GM21367 (cell line): ENCODE measurements around the gene ANKRD31.
"Not testable (repeated sequence)": the region's sequence is repeated elsewhere in the genome, so short reads cannot be mapped to it uniquely, and the experiment has no call there.

Experiments
- ATAC-seq: cut with Tn5 transposase; IDR thresholded peaks from one replicate; pipeline ENCODE4 v1.9.1; 2021; ENCODE audit not compliant: unreplicated experiment

ANKRD31 gene

GRCh38 chr5:75156585-75156984 lies 80.1 kb downstream of the ANKRD31 start:
- no peak for ATAC-seq

GRCh38 chr5:75152860-75153259 lies 83.8 kb downstream of the ANKRD31 start:
- no peak for ATAC-seq

GRCh38 chr5:75148051-75148450 lies 88.6 kb downstream of the ANKRD31 start:
- no peak for ATAC-seq

GRCh38 chr5:75142566-75143136 lies 94.0 kb downstream of the ANKRD31 start:
- ATAC-seq: no peak

GRCh38 chr5:75140277-75140676 lies 96.4 kb downstream of the ANKRD31 start:
- ATAC-seq: no peak

GRCh38 chr5:75138689-75139088 lies 98.0 kb downstream of the ANKRD31 start:
- no peak for ATAC-seq

- ATAC-seq: no peak
Observed at GRCh38 chr5:75130818-75131349, 105.8 kb downstream of the ANKRD31 start.

GRCh38 chr5:75116856-75117255 lies 119.8 kb downstream of the ANKRD31 start:
- ATAC-seq: no peak

- ATAC-seq: not testable (repeated sequence)
Observed at GRCh38 chr5:75114311-75114710, 122.4 kb downstream of the ANKRD31 start.

GRCh38 chr5:75113354-75114113 lies 123.1 kb downstream of the ANKRD31 start:
- no peak for ATAC-seq

- no peak for ATAC-seq
Observed at GRCh38 chr5:75108931-75109596, 127.6 kb downstream of the ANKRD31 start.

GRCh38 chr5:75108515-75108914 lies 128.2 kb downstream of the ANKRD31 start:
- ATAC-seq: no peak

GRCh38 chr5:75095956-75096355 lies 140.7 kb downstream of the ANKRD31 start:
- ATAC-seq: not testable (repeated sequence)

- no peak for ATAC-seq
Observed at GRCh38 chr5:75091597-75091996, 145.1 kb downstream of the ANKRD31 start.

- ATAC-seq: no peak
Observed at GRCh38 chr5:75089662-75090061, 147.0 kb downstream of the ANKRD31 start.

- no peak for ATAC-seq
Observed at GRCh38 chr5:75089137-75089536, 147.5 kb downstream of the ANKRD31 start.

- no peak for ATAC-seq
Observed at GRCh38 chr5:75088648-75089047, 148.0 kb downstream of the ANKRD31 start.

GRCh38 chr5:75081510-75081909 lies 155.2 kb downstream of the ANKRD31 start:
- no peak for ATAC-seq

- not testable (repeated sequence) for ATAC-seq
Observed at GRCh38 chr5:75079346-75079745, 157.3 kb downstream of the ANKRD31 start.

GRCh38 chr5:75078027-75078426 lies 158.7 kb downstream of the ANKRD31 start:
- ATAC-seq: no peak

GRCh38 chr5:75072061-75072460 lies 164.6 kb downstream of the ANKRD31 start:
- ATAC-seq: no peak

- ATAC-seq: no peak
Observed at GRCh38 chr5:75071100-75071499, 165.6 kb downstream of the ANKRD31 start.
